HepG2 (cell line): ENCODE results near the gene GRIA3. TPM values are rescaled to one million over a fixed set of nuclear protein-coding genes. Genes with fewer than 3 reads are reported as not detected.

Source experiments
- ATAC-seq: fragments of 200-7000 bp; cut with Tn5 transposase; 3 replicates; pipeline ENCODE4 v1.9.1; 2020; ENCODE audit warnings: mild to moderate bottlenecking, moderate library complexity
- BruUV-seq: library from RNA; stranded (reverse); fragments of 400-500 nt; replicated peaks from 2 replicates; lab custom pipeline; 2021; lab: Mats Ljungman, UMichigan
- CTCF ChIA-PET: fragments of 300-600 bp; formaldehyde crosslinking; extraction: SDS; loops from one replicate; lab custom pipeline; 2021; ENCODE audit warnings: low total read pairs, inconsistent platforms, low intra/inter-chr PET ratio; lab: Yijun Ruan, JAX
- POLR2A ChIA-PET: fragments of 350-600 bp; sonication (Branson Sonifier 250); formaldehyde crosslinking; loops from one replicate; lab custom pipeline; 2020; ENCODE audit warnings: antibody characterized with exemption, inconsistent platforms; lab: Yijun Ruan, JAX
- DNase-seq: peaks from one replicate; pipeline ENCODE4 v3.0.0-alpha.2; 2015; ENCODE audit warnings: low spot score
- FAIRE-seq: peaks from 3 replicates; lab custom pipeline; 2011; peaks lifted over from hg19 to GRCh38; lab: Jason Lieb, UNC
- H2AFZ ChIP-seq: one replicate; pipeline ENCODE4 v1.6.1; 2011; ENCODE audit warnings: low read length, inconsistent platforms
- H3K27ac ChIP-seq: fragments of 300-600 bp; 3 replicates; pipeline ENCODE4 v1.8.0; 2011; ENCODE audit warnings: mixed run types, mild to moderate bottlenecking, mixed read lengths, low read length, inconsistent platforms; ENCODE audit not compliant: insufficient read depth; ENCODE audit errors: extremely low read length
- H3K27me3 ChIP-seq, 2 experiments: fragments of 200-600 bp in 1 of 2; 2 replicates in 1 of 2; 3 replicates in 1 of 2; pipeline versions ENCODE4 v1.6.0 to v1.8.0; 2011; ENCODE audit warnings: low read length in 2 of 2, mild to moderate bottlenecking in 2 of 2, moderate library complexity in 2 of 2, inconsistent platforms in 1 of 2; ENCODE audit not compliant: insufficient read depth in 2 of 2, control insufficient read depth in 1 of 2
- H3K36me3 ChIP-seq, 2 experiments: fragments of 200-600 bp in 1 of 2; replicated peaks in 1 of 2; 2 replicates in 1 of 2; 3 replicates in 1 of 2; pipeline versions ENCODE4 v1.5.1 to v1.8.0; 2011; ENCODE audit warnings: low read length in 2 of 2, inconsistent platforms in 1 of 2; ENCODE audit not compliant: insufficient read depth in 2 of 2, control insufficient read depth in 1 of 2
- H3K4me1 ChIP-seq: 2 replicates; pipeline ENCODE4 v1.5.1; 2012; ENCODE audit warnings: low read length, inconsistent platforms; ENCODE audit not compliant: insufficient read depth
- H3K4me2 ChIP-seq: 2 replicates; pipeline ENCODE4 v1.6.0; 2011; ENCODE audit warnings: low read depth, low read length, inconsistent platforms
- H3K4me3 ChIP-seq, 3 experiments: fragments of 200-600 bp in 1 of 3; sonication (generic), shearing (Covaris generic) in 1 of 3; replicated peaks in 1 of 3; 2 replicates each; pipeline ENCODE4 v1.5.1; 2011 to 2016; ENCODE audit warnings: low read length in 3 of 3, inconsistent platforms in 2 of 3, low read depth in 2 of 3, mild to moderate bottlenecking in 2 of 3, control low read depth in 1 of 3, mixed read lengths in 1 of 3; ENCODE audit not compliant: insufficient read depth in 1 of 3
- H3K79me2 ChIP-seq: one replicate; pipeline ENCODE4 v1.6.1; 2011; ENCODE audit warnings: low read length, inconsistent platforms; ENCODE audit not compliant: insufficient read depth
- H3K9ac ChIP-seq: 2 replicates; pipeline ENCODE4 v1.6.0; 2011; ENCODE audit warnings: mild to moderate bottlenecking, low read depth, low read length, inconsistent platforms; ENCODE audit not compliant: insufficient read depth
- H3K9me3 ChIP-seq: 2 replicates; pipeline ENCODE4 v1.5.1; 2012; ENCODE audit warnings: mild to moderate bottlenecking, low read length
- H4K20me1 ChIP-seq: 2 replicates; pipeline ENCODE4 v1.6.0; 2011; ENCODE audit warnings: inconsistent platforms, mild to moderate bottlenecking, low read length, moderate library complexity; ENCODE audit not compliant: insufficient read depth
- ATM ChIP-seq: fragments of 450-650 bp; IDR thresholded peaks from 2 replicates; pipeline ENCODE4 v1.7.1; 2017; ENCODE audit warnings: mild to moderate bottlenecking, borderline replicate concordance
- HDAC6 ChIP-seq: fragments of 200-600 bp; sonication (generic); IDR thresholded peaks from 2 replicates; pipeline ENCODE4 v1.7.0; 2017; ENCODE audit warnings: mild to moderate bottlenecking, antibody characterized with exemption, low read length, low read depth
- MBNL3 ChIP-seq: fragments of 250-450 bp; sonication (Bioruptor Pico); conservative IDR thresholded peaks from 2 replicates; pipeline ENCODE4 v1.8.0; 2022; ENCODE audit warnings: mild to moderate bottlenecking, inconsistent platforms
- MED13 ChIP-seq: sonication (generic); formaldehyde crosslinking; IDR thresholded peaks from 2 replicates; pipeline ENCODE4 v1.5.0; 2020; ENCODE audit warnings: missing genetic modification reagents
- ZBTB38 ChIP-seq: sonication (generic); formaldehyde crosslinking; IDR thresholded peaks from 2 replicates; pipeline ENCODE4 v1.5.1; 2020; ENCODE audit warnings: mild to moderate bottlenecking, missing genetic modification reagents
- ZNF709 ChIP-seq: sonication (generic); formaldehyde crosslinking; IDR thresholded peaks from 2 replicates; pipeline ENCODE4 v1.5.0; 2020; ENCODE audit warnings: mild to moderate bottlenecking, missing genetic modification reagents
- ZNF878 ChIP-seq: sonication (generic); formaldehyde crosslinking; IDR thresholded peaks from 2 replicates; pipeline ENCODE4 v1.8.1; 2023; ENCODE audit warnings: mild to moderate bottlenecking, missing genetic modification reagents, moderate library complexity
- ZSCAN21 ChIP-seq: sonication (generic); formaldehyde crosslinking; IDR thresholded peaks from 2 replicates; pipeline ENCODE4 v1.8.0; 2022; ENCODE audit warnings: mild to moderate bottlenecking, missing genetic modification reagents, moderate library complexity, borderline replicate concordance
- WGBS: methylation state at CpG from one replicate; pipeline ENCODE4 v1.1.6; 2017; ENCODE audit warnings: low lambda C conversion rate; 5-methylcytosine and 5-hydroxymethylcytosine counted together
- in situ Hi-C: cut with HindIII; loops from 2 replicates; pipeline ENCODE4 v1.10.0; 2017; ENCODE audit warnings: low pct_unique_long_range_greater_than_20kb; ENCODE audit not compliant: extremely low pct_ligation_motif_present
- intact Hi-C: fragments of 100-400 bp; cut with micrococcal nuclease; formaldehyde crosslinking; loops from one replicate; pipeline ENCODE4 v1.10.0; 2022; ENCODE audit not compliant: unreplicated experiment
- polyA plus RNA-seq, 8 experiments: library from polyadenylated mRNA; depleted of rRNA in 3 of 8; stranded (reverse) in 7 of 8; unstranded in 1 of 8; fragments of >200 nt; fragmentation: Illumina TruSeq in 4 of 8; extraction: Trizol in 4 of 8; gene quantifications; 2 replicates each; pipeline versions ENCODE4 v1.2.1 to v1.2.3, GENCODE V29; 2011 to 2016; ENCODE audit warnings: low read depth in 4 of 8, missing spikeins in 1 of 8, mixed read lengths in 1 of 8; ENCODE audit not compliant: insufficient read depth in 1 of 8
- total RNA-seq, 5 experiments: library from RNA; depleted of rRNA; stranded (reverse); fragments of >200 nt; fragmentation: Illumina TruSeq; extraction: Trizol; gene quantifications; 2 replicates each; pipeline ENCODE4 v1.2.3, GENCODE V29; 2016; ENCODE audit warnings: low read depth in 1 of 5
- TF ChIP-seq, protein P1 (sequence below): sonication (generic); formaldehyde crosslinking; IDR thresholded peaks from 2 replicates; pipeline ENCODE4 v1.5.1; 2020; ENCODE audit warnings: mild to moderate bottlenecking, missing genetic modification reagents
- TF ChIP-seq, protein P2 (sequence below): sonication (generic); formaldehyde crosslinking; IDR thresholded peaks from 2 replicates; pipeline ENCODE4 v1.5.1; 2020; ENCODE audit warnings: mild to moderate bottlenecking, missing genetic modification reagents, moderate library complexity
- TF ChIP-seq, protein P3 (sequence below): sonication (generic); formaldehyde crosslinking; IDR thresholded peaks from 2 replicates; pipeline ENCODE4 v1.4.0; 2020; ENCODE audit warnings: low read depth, mild to moderate bottlenecking, missing genetic modification reagents
- TF ChIP-seq, protein P4 (sequence below), 2 experiments: IDR thresholded peaks; 2 replicates each; pipeline ENCODE4 v1.6.1; 2011 to 2012; ENCODE audit warnings: low read length in 2 of 2, borderline replicate concordance in 1 of 2, low read depth in 1 of 2, mild to moderate bottlenecking in 1 of 2, moderate library complexity in 1 of 2

Gene GRIA3
- total and polyA plus RNA-seq, 2 of the 13 experiments (the other 11 are each of a cell fraction or from before 2014, with no cell fraction given) = not detected

DNA sequence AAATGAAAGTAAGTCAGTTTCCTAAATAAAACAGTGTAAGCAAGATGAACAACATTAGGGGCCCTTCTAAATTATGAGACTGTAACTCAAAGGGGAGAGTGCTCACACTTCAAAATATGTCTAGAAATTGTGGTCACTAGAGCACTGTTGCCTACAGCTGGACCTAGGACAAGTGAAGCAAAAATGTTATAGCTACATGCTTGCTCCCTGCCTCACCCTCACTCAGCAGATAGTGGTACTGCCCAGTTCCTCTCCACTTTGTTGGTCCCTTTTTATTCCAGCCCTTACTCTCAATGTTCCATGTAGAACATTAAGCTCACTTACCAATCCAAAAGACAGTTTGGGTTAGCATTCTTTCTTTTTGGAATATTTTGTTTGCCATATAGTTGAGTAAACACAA lies 147.3 kb downstream of the GRIA3 start (continued):
- TF ChIP-seq, protein P1, sequence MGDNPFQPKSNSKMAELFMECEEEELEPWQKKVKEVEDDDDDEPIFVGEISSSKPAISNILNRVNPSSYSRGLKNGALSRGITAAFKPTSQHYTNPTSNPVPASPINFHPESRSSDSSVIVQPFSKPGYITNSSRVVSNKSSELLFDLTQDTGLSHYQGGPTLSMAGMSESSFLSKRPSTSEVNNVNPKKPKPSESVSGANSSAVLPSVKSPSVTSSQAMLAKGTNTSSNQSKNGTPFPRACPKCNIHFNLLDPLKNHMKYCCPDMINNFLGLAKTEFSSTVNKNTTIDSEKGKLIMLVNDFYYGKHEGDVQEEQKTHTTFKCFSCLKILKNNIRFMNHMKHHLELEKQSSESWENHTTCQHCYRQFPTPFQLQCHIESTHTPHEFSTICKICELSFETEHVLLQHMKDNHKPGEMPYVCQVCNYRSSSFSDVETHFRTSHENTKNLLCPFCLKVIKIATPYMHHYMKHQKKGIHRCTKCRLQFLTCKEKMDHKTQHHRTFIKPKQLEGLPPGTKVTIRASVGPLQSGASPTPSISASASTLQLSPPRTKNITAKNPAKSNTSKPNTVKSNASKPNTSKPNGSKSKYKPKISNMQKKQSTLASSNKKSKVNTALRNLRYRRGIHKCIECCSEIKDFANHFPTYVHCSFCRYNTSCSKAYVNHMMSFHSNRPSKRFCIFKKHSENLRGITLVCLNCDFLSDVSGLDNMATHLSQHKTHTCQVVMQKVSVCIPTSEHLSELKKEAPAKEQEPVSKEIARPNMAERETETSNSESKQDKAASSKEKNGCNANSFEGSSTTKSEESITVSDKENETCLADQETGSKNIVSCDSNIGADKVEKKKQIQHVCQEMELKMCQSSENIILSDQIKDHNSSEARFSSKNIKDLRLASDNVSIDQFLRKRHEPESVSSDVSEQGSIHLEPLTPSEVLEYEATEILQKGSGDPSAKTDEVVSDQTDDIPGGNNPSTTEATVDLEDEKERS (CRISPR knock-in tag) = no peak
- TF ChIP-seq ZSCAN21 = no peak

DNA sequence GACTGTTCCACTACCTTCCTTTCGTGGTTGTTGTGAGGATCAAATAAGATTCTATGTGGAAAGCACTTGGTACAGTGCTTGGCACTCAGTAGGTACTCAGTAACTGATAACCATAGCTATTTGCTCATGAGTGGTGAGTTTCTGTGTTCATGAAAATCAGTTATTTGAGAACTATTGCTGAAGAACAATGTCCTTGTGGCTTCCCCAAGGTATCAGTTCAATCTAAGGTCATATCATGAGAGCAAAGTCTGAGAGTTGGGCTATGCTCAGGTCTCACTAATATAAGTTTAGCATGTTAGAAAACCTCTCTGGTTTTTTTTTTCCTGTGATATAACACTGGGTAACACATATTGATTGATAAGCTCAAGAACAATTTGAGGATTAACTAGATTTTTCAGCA lies 147.8 kb downstream of the GRIA3 start:
- FAIRE-seq = no peak
- H2AFZ ChIP-seq = no peak overlapping the region
- no peaks in the 10 kb centered on the region for H3K9me3 ChIP-seq
- no peak overlapping the region for H3K4me2 ChIP-seq
- H3K9ac ChIP-seq = no peak overlapping the region
- ATAC-seq = no peak
- TF ChIP-seq ZBTB38 (no peak), ZNF709 (CRISPR knock-in tag) (no peak), ATM (no peak), ZNF878 (CRISPR knock-in tag) (no peak), MBNL3 (CRISPR knock-in tag) (no peak), MED13 (CRISPR knock-in tag) (no peak), HDAC6 (no peak)
- TF ChIP-seq, protein P2, sequence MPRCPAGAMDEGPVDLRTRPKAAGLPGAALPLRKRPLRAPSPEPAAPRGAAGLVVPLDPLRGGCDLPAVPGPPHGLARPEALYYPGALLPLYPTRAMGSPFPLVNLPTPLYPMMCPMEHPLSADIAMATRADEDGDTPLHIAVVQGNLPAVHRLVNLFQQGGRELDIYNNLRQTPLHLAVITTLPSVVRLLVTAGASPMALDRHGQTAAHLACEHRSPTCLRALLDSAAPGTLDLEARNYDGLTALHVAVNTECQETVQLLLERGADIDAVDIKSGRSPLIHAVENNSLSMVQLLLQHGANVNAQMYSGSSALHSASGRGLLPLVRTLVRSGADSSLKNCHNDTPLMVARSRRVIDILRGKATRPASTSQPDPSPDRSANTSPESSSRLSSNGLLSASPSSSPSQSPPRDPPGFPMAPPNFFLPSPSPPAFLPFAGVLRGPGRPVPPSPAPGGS = no peak
- TF ChIP-seq, protein P3, sequence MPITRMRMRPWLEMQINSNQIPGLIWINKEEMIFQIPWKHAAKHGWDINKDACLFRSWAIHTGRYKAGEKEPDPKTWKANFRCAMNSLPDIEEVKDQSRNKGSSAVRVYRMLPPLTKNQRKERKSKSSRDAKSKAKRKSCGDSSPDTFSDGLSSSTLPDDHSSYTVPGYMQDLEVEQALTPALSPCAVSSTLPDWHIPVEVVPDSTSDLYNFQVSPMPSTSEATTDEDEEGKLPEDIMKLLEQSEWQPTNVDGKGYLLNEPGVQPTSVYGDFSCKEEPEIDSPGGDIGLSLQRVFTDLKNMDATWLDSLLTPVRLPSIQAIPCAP (CRISPR knock-in tag) = no peak
- TF ChIP-seq, protein P4, sequence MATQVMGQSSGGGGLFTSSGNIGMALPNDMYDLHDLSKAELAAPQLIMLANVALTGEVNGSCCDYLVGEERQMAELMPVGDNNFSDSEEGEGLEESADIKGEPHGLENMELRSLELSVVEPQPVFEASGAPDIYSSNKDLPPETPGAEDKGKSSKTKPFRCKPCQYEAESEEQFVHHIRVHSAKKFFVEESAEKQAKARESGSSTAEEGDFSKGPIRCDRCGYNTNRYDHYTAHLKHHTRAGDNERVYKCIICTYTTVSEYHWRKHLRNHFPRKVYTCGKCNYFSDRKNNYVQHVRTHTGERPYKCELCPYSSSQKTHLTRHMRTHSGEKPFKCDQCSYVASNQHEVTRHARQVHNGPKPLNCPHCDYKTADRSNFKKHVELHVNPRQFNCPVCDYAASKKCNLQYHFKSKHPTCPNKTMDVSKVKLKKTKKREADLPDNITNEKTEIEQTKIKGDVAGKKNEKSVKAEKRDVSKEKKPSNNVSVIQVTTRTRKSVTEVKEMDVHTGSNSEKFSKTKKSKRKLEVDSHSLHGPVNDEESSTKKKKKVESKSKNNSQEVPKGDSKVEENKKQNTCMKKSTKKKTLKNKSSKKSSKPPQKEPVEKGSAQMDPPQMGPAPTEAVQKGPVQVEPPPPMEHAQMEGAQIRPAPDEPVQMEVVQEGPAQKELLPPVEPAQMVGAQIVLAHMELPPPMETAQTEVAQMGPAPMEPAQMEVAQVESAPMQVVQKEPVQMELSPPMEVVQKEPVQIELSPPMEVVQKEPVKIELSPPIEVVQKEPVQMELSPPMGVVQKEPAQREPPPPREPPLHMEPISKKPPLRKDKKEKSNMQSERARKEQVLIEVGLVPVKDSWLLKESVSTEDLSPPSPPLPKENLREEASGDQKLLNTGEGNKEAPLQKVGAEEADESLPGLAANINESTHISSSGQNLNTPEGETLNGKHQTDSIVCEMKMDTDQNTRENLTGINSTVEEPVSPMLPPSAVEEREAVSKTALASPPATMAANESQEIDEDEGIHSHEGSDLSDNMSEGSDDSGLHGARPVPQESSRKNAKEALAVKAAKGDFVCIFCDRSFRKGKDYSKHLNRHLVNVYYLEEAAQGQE (IDR thresholded peaks at IDR 0.05; ENCODE audit: borderline replicate concordance in 1 of 2, low read depth in 1 of 2, low read length in 2 of 2) = no peak
- TF ChIP-seq, all 625 proteins: peak for 0
- no TSS peak for BruUV-seq
- intact Hi-C loops = no loop called here
- H3K36me3 ChIP-seq = no peaks in the 10 kb centered on the region
- H3K79me2 ChIP-seq = no peaks in the 10 kb centered on the region
- ChIA-PET CTCF (no interaction called here), POLR2A (no interaction called here)
- no peaks in the 10 kb centered on the region for H3K4me1 ChIP-seq
- in situ Hi-C loops = no loop called here
- WGBS = 0% methylated on average over 1 of the region's 1 CpG
- DNase-seq = no peak
- H3K27me3 ChIP-seq = no peaks in the 10 kb centered on the region
- no peak overlapping the region for H3K27ac ChIP-seq
- H3K4me3 ChIP-seq = no peak overlapping the region
- no peaks in the 10 kb centered on the region for H4K20me1 ChIP-seq
